Measurements from ENCODE around the gene ITK. TPM values are rescaled to one million over a fixed set of nuclear protein-coding genes. Genes with fewer than 3 reads are reported as not detected.

The ITK gene
- total and polyA plus RNA-seq, 2 of the 8 experiments (the other 6 are each of a cell fraction or from before 2014, with no cell fraction given), result 0.05 TPM; not detected in 1

- H3K27me3 ChIP-seq (replicated peaks in 1 of 4; ENCODE audit: control insufficient read depth in 3 of 4, extremely low read depth in 1 of 4, insufficient read depth in 3 of 4, low read length in 3 of 4), result no peaks in the 10 kb centered on the region
- H2AFZ ChIP-seq (ENCODE audit: low read length), result no peak overlapping the region
- no peak overlapping the region for H3K56ac ChIP-seq (replicated peaks; ENCODE audit: insufficient read length, low read depth, low read length)
- H3K79me1 ChIP-seq (ENCODE audit: low read depth, low read length), result peaks cover 8% of the 10 kb centered on the region; the same call in 1 of the 2 replicates
- no peaks in the 10 kb centered on the region for H3K23me2 ChIP-seq (ENCODE audit: low read depth, low read length)
- no peak overlapping the region for H3K4ac ChIP-seq (replicated peaks; ENCODE audit: insufficient read length, low read depth, low read length)
- H3K27ac ChIP-seq (ENCODE audit: low read depth, low read length), result no peak overlapping the region
- peaks cover 0 to 8% of the 10 kb centered on the region in 2 experiments for H4K20me1 ChIP-seq (replicated peaks in 1 of 2; ENCODE audit: control insufficient read depth in 1 of 2, insufficient read depth in 2 of 2, low read length in 2 of 2)
- no peak overlapping the region for H3K14ac ChIP-seq (ENCODE audit: insufficient read length)
- no peak overlapping the region for H3K9ac ChIP-seq (replicated peaks in 1 of 4; ENCODE audit: extremely low read depth in 1 of 4, low read depth in 3 of 4, low read length in 3 of 4)
- no peak overlapping the region for H2BK20ac ChIP-seq (ENCODE audit: low read length)
- 88% methylated on average over 1 of the region's 1 CpG; no CpG with 5 or more reads in 1 of the 2 experiments for WGBS, 2 experiments (ENCODE audit: extremely low coverage in 1 of 2, insufficient coverage in 1 of 2, insufficient read length in 1 of 2, insufficient replicate concordance in 2 of 2, low coverage in 1 of 2, low lambda C conversion rate in 2 of 2, missing lambda C conversion rate in 1 of 2)
- no peak overlapping the region for H3K18ac ChIP-seq (ENCODE audit: extremely low read depth, low read length)
- H2BK15ac ChIP-seq (ENCODE audit: low read length), result no peak overlapping the region
- ChIA-PET CTCF (ENCODE audit: partially characterized antibody) (interaction anchor here (0.6 to 2.9 kb wide), 8 partner anchors 14 to 70 kb away, joined by 3 to 17 read pairs (median 6); no protein-coding TSS in a partner anchor), POLR2A (ENCODE audit: partially characterized antibody) (interaction anchor here (0.9 kb wide), 1 partner anchor 50 kb away, joined by 3 read pairs; no protein-coding TSS in a partner anchor)
- H3K79me2 ChIP-seq (ENCODE audit: control insufficient read depth in 1 of 2, insufficient read depth in 2 of 2, low read length in 2 of 2), result peaks cover 0 to 78% of the 10 kb centered on the region in 2 experiments; a peak in 2 of 4 replicates
- no peak overlapping the region for H4K5ac ChIP-seq (ENCODE audit: insufficient read length, low read depth, low read length)
- no peak overlapping the region for H2AK5ac ChIP-seq (ENCODE audit: low read depth, low read length)
- no peak overlapping the region for H3K4me3 ChIP-seq (ENCODE audit: extremely low read depth in 1 of 4, insufficient read depth in 2 of 4, low read depth in 3 of 4, low read length in 4 of 4)
- no peak overlapping the region for H4K91ac ChIP-seq (replicated peaks; ENCODE audit: insufficient read length, low read length)
- H3K4me1 ChIP-seq (replicated peaks in 1 of 4; ENCODE audit: control insufficient read depth in 3 of 4, insufficient read depth in 4 of 4, low read length in 3 of 4), result peaks cover 0 to 4% (median 3%) of the 10 kb centered on the region in 4 experiments; a peak in 4 of 7 replicates
- no peak overlapping the region for H3K23ac ChIP-seq (ENCODE audit: insufficient read length)
- H4K8ac ChIP-seq (ENCODE audit: extremely low read depth, insufficient read depth, low read length), result no peak overlapping the region
- no peak overlapping the region for H2BK120ac ChIP-seq (replicated peaks; ENCODE audit: low read depth, low read length)
- H2BK12ac ChIP-seq (ENCODE audit: low read depth, low read length), result no peak overlapping the region
- H2BK5ac ChIP-seq (ENCODE audit: low read depth, low read length), result no peak overlapping the region
- FAIRE-seq (no peak), DNase-seq (ENCODE audit: low read depth in 1 of 2, low spot score in 2 of 2) (no peak)
- H3K36me3 ChIP-seq (ENCODE audit: control insufficient read depth in 2 of 4, insufficient read depth in 4 of 4, low read length in 3 of 4), result no peaks in the 10 kb centered on the region
- H3K9me3 ChIP-seq (ENCODE audit: insufficient read depth in 2 of 2, low read depth in 1 of 2, low read length in 1 of 2), result no peaks in the 10 kb centered on the region
- H3K4me2 ChIP-seq (ENCODE audit: insufficient read depth in 1 of 2, low read depth in 2 of 2, low read length in 2 of 2), result no peak overlapping the region
- no peak for TF ChIP-seq ZNF274 (IDR thresholded peaks at IDR 0.05; ENCODE audit: borderline replicate concordance, extremely low read depth, low read length)
- no peak for TF ChIP-seq GABPA (IDR thresholded peaks at IDR 0.05; ENCODE audit: borderline replicate concordance, insufficient read depth, low read length)
- TF ChIP-seq YY1 (IDR thresholded peaks at IDR 0.05; ENCODE audit: low read depth, low read length), result no peak
- no peak for TF ChIP-seq HDAC2 (IDR thresholded peaks at IDR 0.05; ENCODE audit: borderline replicate concordance in 1 of 2, low read depth in 2 of 2, low read length in 2 of 2)
- TF ChIP-seq BRCA1 (IDR thresholded peaks at IDR 0.05; ENCODE audit: low read depth, low read length), result no peak
- no peak for TF ChIP-seq RFX5 (IDR thresholded peaks at IDR 0.05; ENCODE audit: borderline replicate concordance, low read depth, low read length)
- TF ChIP-seq KDM5A (IDR thresholded peaks at IDR 0.05; ENCODE audit: low read length), result no peak
- TF ChIP-seq POLR2A (IDR thresholded peaks at IDR 0.05; ENCODE audit: control extremely low read depth in 1 of 2, low read depth in 2 of 2, low read length in 2 of 2), result no peak
- no peak for TF ChIP-seq RNF2 (IDR thresholded peaks at IDR 0.05; ENCODE audit: borderline replicate concordance, low read depth, low read length, missing control alignments, poor library complexity, severe bottlenecking)
- no peak for TF ChIP-seq SIRT6 (IDR thresholded peaks at IDR 0.05; ENCODE audit: low read length)
- TF ChIP-seq MAFK (IDR thresholded peaks at IDR 0.05; ENCODE audit: low read depth, low read length), result no peak
- no peak for TF ChIP-seq TAF7 (optimal IDR thresholded peaks at IDR 0.05; ENCODE audit: borderline replicate concordance, low read depth, low read length)
These were observed 92.5 kb downstream of the ITK start for GRCh38 chr5:157273131-157273556.

All from H1 (cell line).